Endothelial cell of umbilical vein (primary cell): ENCODE measurements around the gene TCP11.

ENCODE experiments used
- CTCF ChIP-seq, 2 donors: IDR thresholded peaks; 1 replicate in 1 of 2; 2 replicates in 1 of 2; pipeline ENCODE4 v1.5.1; 2011; ENCODE audit warnings: low read length in 2 of 2, mild to moderate bottlenecking in 2 of 2, moderate library complexity in 2 of 2, control low read depth in 1 of 2, inconsistent platforms in 1 of 2, low read depth in 1 of 2; ENCODE audit not compliant: insufficient read depth in 1 of 2; ENCODE audit errors: extremely low read depth in 1 of 2
- EZH2 ChIP-seq: IDR thresholded peaks from 2 replicates; pipeline ENCODE4 v1.6.1; 2012; ENCODE audit warnings: borderline replicate concordance, low read depth, mild to moderate bottlenecking, moderate library complexity, low read length, inconsistent platforms; ENCODE audit not compliant: severe bottlenecking
- JUN ChIP-seq: IDR thresholded peaks from 2 replicates; pipeline ENCODE4 v1.6.1; 2011; ENCODE audit warnings: borderline replicate concordance, low read depth; ENCODE audit not compliant: insufficient read length, insufficient read depth
- POLR2A ChIP-seq: IDR thresholded peaks from 2 replicates; pipeline ENCODE4 v1.6.1; 2012; ENCODE audit warnings: low read depth, mild to moderate bottlenecking, control low read depth, low read length

DNA sequence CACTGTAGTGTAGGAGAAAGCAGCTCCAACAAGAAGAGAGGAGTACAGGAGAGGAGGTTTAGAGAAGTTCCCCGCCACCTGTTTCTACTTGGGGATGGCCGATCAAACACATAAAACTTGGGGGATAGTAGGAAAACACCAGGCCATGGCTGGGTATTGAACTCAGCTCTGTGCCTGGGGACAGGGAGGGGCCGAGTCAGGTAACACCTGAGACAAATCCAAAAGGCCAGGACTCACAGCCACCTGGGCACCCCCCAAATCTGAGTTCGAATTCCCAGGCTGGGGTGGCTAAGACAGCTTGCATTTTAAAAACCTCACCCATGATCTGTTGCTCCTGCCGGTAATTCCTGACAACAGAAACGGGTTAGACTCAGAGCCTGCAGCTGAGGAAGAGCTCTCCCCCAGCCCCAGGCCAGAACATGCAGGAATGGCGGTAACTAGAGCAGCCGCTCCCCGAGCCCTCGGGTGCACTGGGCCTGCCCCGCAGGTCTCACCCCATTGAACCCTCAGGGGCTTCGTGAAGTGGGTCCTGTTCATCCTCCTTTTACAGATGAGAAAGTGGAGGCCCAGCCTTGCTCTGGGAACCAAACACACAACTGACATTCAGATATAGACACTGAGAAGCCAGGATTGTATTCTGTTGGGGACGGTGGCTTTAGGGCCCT lies 61.0 kb downstream of the TCP11 start:
- TF ChIP-seq CTCF (IDR thresholded peaks at IDR 0.05; ENCODE audit: extremely low read depth in 1 of 2, insufficient read depth in 1 of 2, low read depth in 1 of 2, low read length in 2 of 2) (no peak), POLR2A (no peak), EZH2 (no peak), JUN (no peak)
